ENCODE data around the gene MT1B.

MT1B gene

GRCh38 chr16:56608876-56609462, 42.7 kb upstream of the MT1B start:
- TF ChIP-seq, protein P1, sequence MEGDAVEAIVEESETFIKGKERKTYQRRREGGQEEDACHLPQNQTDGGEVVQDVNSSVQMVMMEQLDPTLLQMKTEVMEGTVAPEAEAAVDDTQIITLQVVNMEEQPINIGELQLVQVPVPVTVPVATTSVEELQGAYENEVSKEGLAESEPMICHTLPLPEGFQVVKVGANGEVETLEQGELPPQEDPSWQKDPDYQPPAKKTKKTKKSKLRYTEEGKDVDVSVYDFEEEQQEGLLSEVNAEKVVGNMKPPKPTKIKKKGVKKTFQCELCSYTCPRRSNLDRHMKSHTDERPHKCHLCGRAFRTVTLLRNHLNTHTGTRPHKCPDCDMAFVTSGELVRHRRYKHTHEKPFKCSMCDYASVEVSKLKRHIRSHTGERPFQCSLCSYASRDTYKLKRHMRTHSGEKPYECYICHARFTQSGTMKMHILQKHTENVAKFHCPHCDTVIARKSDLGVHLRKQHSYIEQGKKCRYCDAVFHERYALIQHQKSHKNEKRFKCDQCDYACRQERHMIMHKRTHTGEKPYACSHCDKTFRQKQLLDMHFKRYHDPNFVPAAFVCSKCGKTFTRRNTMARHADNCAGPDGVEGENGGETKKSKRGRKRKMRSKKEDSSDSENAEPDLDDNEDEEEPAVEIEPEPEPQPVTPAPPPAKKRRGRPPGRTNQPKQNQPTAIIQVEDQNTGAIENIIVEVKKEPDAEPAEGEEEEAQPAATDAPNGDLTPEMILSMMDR (IDR thresholded peaks at IDR 0.05; ENCODE audit: poor library complexity, severe bottlenecking) = no peak
- DNase-seq (ENCODE audit: low spot score) = peak; percentile 40
- peaks cover 17% of the 10 kb centered on the region for H3K36me3 ChIP-seq (ENCODE audit: low read depth)
- ATAC-seq (ENCODE audit: low read depth) = no peak
- H3K4me1 ChIP-seq (ENCODE audit: insufficient read depth, poor library complexity, severe bottlenecking) = peaks cover 62% of the 10 kb centered on the region
- H3K27ac ChIP-seq (ENCODE audit: poor library complexity, severe bottlenecking) = peak overlapping the region; percentile 100
- H3K27me3 ChIP-seq (ENCODE audit: insufficient read depth, poor library complexity, severe bottlenecking) = no peaks in the 10 kb centered on the region
- peak overlapping the region; percentile 54 for H3K4me3 ChIP-seq (ENCODE audit: severe bottlenecking)
- H3K9me3 ChIP-seq (ENCODE audit: severe bottlenecking) = no peaks in the 10 kb centered on the region

GRCh38 chr16:56609463-56609921, 42.2 kb upstream of the MT1B start:
- Histone ChIP-seq H3K27me3 (ENCODE audit: insufficient read depth, poor library complexity, severe bottlenecking) (no peaks in the 10 kb centered on the region), H3K4me1 (ENCODE audit: insufficient read depth, poor library complexity, severe bottlenecking) (peaks cover 67% of the 10 kb centered on the region), H3K36me3 (ENCODE audit: low read depth) (peaks cover 17% of the 10 kb centered on the region), H3K4me3 (ENCODE audit: severe bottlenecking) (peak overlapping the region; percentile 54), H3K27ac (ENCODE audit: poor library complexity, severe bottlenecking) (peak overlapping the region; percentile 100), H3K9me3 (ENCODE audit: severe bottlenecking) (no peaks in the 10 kb centered on the region)
- DNase-seq (ENCODE audit: low spot score) (no peak), ATAC-seq (ENCODE audit: low read depth) (no peak)
- TF ChIP-seq, protein P1 (IDR thresholded peaks at IDR 0.05; ENCODE audit: poor library complexity, severe bottlenecking) = no peak

- peak; percentile 89 for DNase-seq (ENCODE audit: low spot score)
Measured at GRCh38 chr16:56610017-56610608, 41.6 kb upstream of the MT1B start.

GRCh38 chr16:56610609-56611111, 41.0 kb upstream of the MT1B start:
- DNase-seq (ENCODE audit: low spot score) (peak; percentile 11), ATAC-seq (ENCODE audit: low read depth) (no peak)
- peak overlapping the region; percentile 54 for H3K4me3 ChIP-seq (ENCODE audit: severe bottlenecking)
- peak overlapping the region; percentile 100 for H3K27ac ChIP-seq (ENCODE audit: poor library complexity, severe bottlenecking)
- peaks cover 76% of the 10 kb centered on the region for H3K4me1 ChIP-seq (ENCODE audit: insufficient read depth, poor library complexity, severe bottlenecking)
- peaks cover 17% of the 10 kb centered on the region for H3K36me3 ChIP-seq (ENCODE audit: low read depth)
- no peaks in the 10 kb centered on the region for H3K27me3 ChIP-seq (ENCODE audit: insufficient read depth, poor library complexity, severe bottlenecking)
- H3K9me3 ChIP-seq (ENCODE audit: severe bottlenecking) = no peaks in the 10 kb centered on the region
- TF ChIP-seq, protein P1 (IDR thresholded peaks at IDR 0.05; ENCODE audit: poor library complexity, severe bottlenecking) = peak; percentile 20

More at GRCh38 chr16:56610017-56610608, 41.6 kb upstream of the MT1B start:
- Histone ChIP-seq H3K27ac (ENCODE audit: poor library complexity, severe bottlenecking) (peak overlapping the region; percentile 100), H3K36me3 (ENCODE audit: low read depth) (peaks cover 17% of the 10 kb centered on the region), H3K4me3 (ENCODE audit: severe bottlenecking) (peak overlapping the region; percentile 54), H3K4me1 (ENCODE audit: insufficient read depth, poor library complexity, severe bottlenecking) (peaks cover 73% of the 10 kb centered on the region), H3K9me3 (ENCODE audit: severe bottlenecking) (no peaks in the 10 kb centered on the region), H3K27me3 (ENCODE audit: insufficient read depth, poor library complexity, severe bottlenecking) (no peaks in the 10 kb centered on the region)
- TF ChIP-seq, protein P1 (IDR thresholded peaks at IDR 0.05; ENCODE audit: poor library complexity, severe bottlenecking) = peak; percentile 38
- peak; percentile 35 for ATAC-seq (ENCODE audit: low read depth)
